Fibroblast of pulmonary artery (primary cell): ENCODE data around the gene VSIG10L.
A peak's percentile ranks its signal among the peaks of the same experiment; 100 is the strongest.

Source experiments
- DNase-seq: peaks from one replicate; pipeline ENCODE4 v3.0.0-alpha.2; 2010; ENCODE audit warnings: low read depth
- H3K4me3 ChIP-seq: replicated peaks from 2 replicates; pipeline ENCODE4 v1.5.1; 2011; ENCODE audit warnings: low read depth, mild to moderate bottlenecking, control low read depth, low read length, moderate library complexity
- CTCF ChIP-seq: IDR thresholded peaks from 2 replicates; pipeline ENCODE4 v1.5.1; 2011; ENCODE audit warnings: mild to moderate bottlenecking, control low read depth, low read length, inconsistent platforms; ENCODE audit errors: missing control alignments

VSIG10L gene

GRCh38 chr19:51329411-51329810, 12.5 kb downstream of the VSIG10L start:
- TF ChIP-seq CTCF: no peak

GRCh38 chr19:51327066-51328001, 14.6 kb downstream of the VSIG10L start:
- DNase-seq: peak; percentile 48
- peak overlapping the region; percentile 25 for H3K4me3 ChIP-seq
- TF ChIP-seq CTCF: no peak

More at GRCh38 chr19:51329411-51329810, 12.5 kb downstream of the VSIG10L start:
- DNase-seq: no peak
- no peak overlapping the region for H3K4me3 ChIP-seq

GRCh38 chr19:51326216-51327065, 15.5 kb downstream of the VSIG10L start:
- no peak for DNase-seq
- H3K4me3 ChIP-seq: no peak overlapping the region
- no peak for TF ChIP-seq CTCF

- H3K4me3 ChIP-seq: no peak overlapping the region
- DNase-seq: no peak
- TF ChIP-seq CTCF: no peak
These were observed 16.6 kb downstream of the VSIG10L start for GRCh38 chr19:51325161-51325976.

GRCh38 chr19:51324167-51324481, 17.8 kb downstream of the VSIG10L start:
- TF ChIP-seq CTCF: no peak
- no peak for DNase-seq
- H3K4me3 ChIP-seq: no peak overlapping the region

GRCh38 chr19:51323481-51324166, 18.3 kb downstream of the VSIG10L start:
- no peak for TF ChIP-seq CTCF
- H3K4me3 ChIP-seq: no peak overlapping the region
- DNase-seq: no peak
